Endothelial cell of umbilical vein (primary cell): ENCODE measurements around the gene TMTC4. TPM values are rescaled to one million over a fixed set of nuclear protein-coding genes. Genes with fewer than 3 reads are reported as not detected.

Source experiments
- BruUV-seq: library from RNA; stranded (reverse); fragments of 400-500 nt; replicated peaks from 2 replicates; lab custom pipeline; 2021; lab: Mats Ljungman, UMichigan
- CTCF ChIA-PET: fragments of 300-600, 350-600 bp; sonication (Branson Sonifier 250); formaldehyde crosslinking; loops from one replicate; lab custom pipeline; 2021; ENCODE audit warnings: antibody characterized with exemption, inconsistent platforms; lab: Charles Lee
- POLR2A ChIA-PET: fragments of 300-600, 350-600 bp; sonication (Branson Sonifier 250); formaldehyde crosslinking; loops from one replicate; lab custom pipeline; 2021; ENCODE audit warnings: antibody characterized with exemption, inconsistent platforms; lab: Charles Lee
- DNase-seq: peaks from one replicate; pipeline ENCODE4 v3.0.0-alpha.2; 2011; ENCODE audit warnings: low read depth, low spot score
- FAIRE-seq: peaks from 2 replicates; lab custom pipeline; 2011; peaks lifted over from hg19 to GRCh38; lab: Jason Lieb, UNC
- H2AFZ ChIP-seq: 2 replicates; pipeline ENCODE4 v1.6.0; 2012; ENCODE audit warnings: low read depth, low read length, control low read depth, inconsistent platforms
- H3K27ac ChIP-seq: 2 replicates; pipeline ENCODE4 v1.5.1; 2011; ENCODE audit warnings: low read depth, mild to moderate bottlenecking, control low read depth, low read length, moderate library complexity; ENCODE audit not compliant: insufficient read depth
- H3K27me3 ChIP-seq, 2 experiments: 2 replicates each; pipeline versions ENCODE4 v1.6.0 to v1.6.1; 2011; ENCODE audit warnings: low read length in 2 of 2, mixed read lengths in 1 of 2; ENCODE audit not compliant: control insufficient read depth in 2 of 2, insufficient read depth in 2 of 2
- H3K36me3 ChIP-seq, 2 experiments: 2 replicates in 1 of 2; 3 replicates in 1 of 2; pipeline ENCODE4 v1.5.1; 2011; ENCODE audit warnings: low read length in 2 of 2, mild to moderate bottlenecking in 1 of 2, moderate library complexity in 1 of 2; ENCODE audit not compliant: control insufficient read depth in 2 of 2, insufficient read depth in 2 of 2; ENCODE audit errors: extremely low read depth in 1 of 2
- H3K4me1 ChIP-seq: 3 replicates; pipeline ENCODE4 v1.5.1; 2011; ENCODE audit warnings: mild to moderate bottlenecking, low read length; ENCODE audit not compliant: control insufficient read depth, insufficient read depth; ENCODE audit errors: extremely low read depth
- H3K4me2 ChIP-seq: 2 replicates; pipeline ENCODE4 v1.6.1; 2011; ENCODE audit warnings: low read length, control low read depth, mixed read lengths; ENCODE audit not compliant: insufficient read depth
- H3K4me3 ChIP-seq, 3 experiments: fragments of 200-600 bp in 1 of 3; sonication (generic), shearing (Covaris generic) in 1 of 3; replicated peaks in 1 of 3; 2 replicates each; pipeline ENCODE4 v1.5.1; 2011 to 2016; ENCODE audit warnings: control low read depth in 3 of 3, low read length in 3 of 3, mild to moderate bottlenecking in 2 of 3, inconsistent platforms in 1 of 3, low read depth in 1 of 3, moderate library complexity in 1 of 3; ENCODE audit not compliant: insufficient read depth in 1 of 3
- H3K79me2 ChIP-seq: 2 replicates; pipeline ENCODE4 v1.6.0; 2012; ENCODE audit warnings: low read length, inconsistent platforms; ENCODE audit not compliant: control insufficient read depth, insufficient read depth
- H3K9ac ChIP-seq: replicated peaks from 2 replicates; pipeline ENCODE3; 2011; ENCODE audit warnings: low read length, control low read depth; ENCODE audit not compliant: insufficient read depth; ENCODE audit errors: extremely low read depth
- H3K9me1 ChIP-seq: replicated peaks from 3 replicates; pipeline ENCODE4 v1.6.0; 2011; ENCODE audit warnings: mild to moderate bottlenecking, low read length; ENCODE audit not compliant: control insufficient read depth, insufficient read depth; ENCODE audit errors: extremely low read depth
- H3K9me3 ChIP-seq: replicated peaks from 2 replicates; pipeline ENCODE4 v1.5.1; 2012; ENCODE audit warnings: low read length, inconsistent platforms; ENCODE audit not compliant: control insufficient read depth, insufficient read depth
- H4K20me1 ChIP-seq: replicated peaks from 2 replicates; pipeline ENCODE3; 2011; ENCODE audit warnings: mild to moderate bottlenecking, low read length; ENCODE audit not compliant: control insufficient read depth, insufficient read depth; ENCODE audit errors: extremely low read depth
- EZH2 ChIP-seq: IDR thresholded peaks from 2 replicates; pipeline ENCODE4 v1.6.1; 2012; ENCODE audit warnings: borderline replicate concordance, low read depth, mild to moderate bottlenecking, moderate library complexity, low read length, inconsistent platforms; ENCODE audit not compliant: severe bottlenecking
- FOS ChIP-seq: IDR thresholded peaks from 2 replicates; pipeline ENCODE4 v1.6.1; 2011; ENCODE audit warnings: mild to moderate bottlenecking, low read length, moderate library complexity, borderline replicate concordance; ENCODE audit not compliant: insufficient read depth
- GATA2 ChIP-seq: IDR thresholded peaks from 2 replicates; pipeline ENCODE4 v1.7.0; 2011; ENCODE audit warnings: low read depth, mild to moderate bottlenecking, moderate library complexity, mixed read lengths, low read length; ENCODE audit not compliant: insufficient read length, insufficient read depth
- JUN ChIP-seq: IDR thresholded peaks from 2 replicates; pipeline ENCODE4 v1.6.1; 2011; ENCODE audit warnings: borderline replicate concordance, low read depth; ENCODE audit not compliant: insufficient read length, insufficient read depth
- MAX ChIP-seq: IDR thresholded peaks from 2 replicates; pipeline ENCODE4 v1.6.1; 2011; ENCODE audit not compliant: insufficient read depth, insufficient read length
- MYC ChIP-seq: IDR thresholded peaks from one replicate; pipeline ENCODE4 v1.6.1; 2011; ENCODE audit warnings: mild to moderate bottlenecking, low read depth, low read length
- POLR2A ChIP-seq: IDR thresholded peaks from 2 replicates; pipeline ENCODE4 v1.6.1; 2012; ENCODE audit warnings: low read depth, mild to moderate bottlenecking, control low read depth, low read length
- POLR2AphosphoS5 ChIP-seq: IDR thresholded peaks from 2 replicates; pipeline ENCODE4 v1.6.1; 2012; ENCODE audit warnings: low read depth, mild to moderate bottlenecking, control low read depth, low read length, moderate library complexity; ENCODE audit not compliant: insufficient read depth
- dilution Hi-C: fragments of 300-500 bp; cut with MboI; formaldehyde crosslinking; loops from one replicate; pipeline ENCODE4 v1.15.0; 2019; ENCODE audit warnings: low sequenced_read_pairs; ENCODE audit not compliant: extremely low pct_ligation_motif_present
- intact Hi-C: fragments of 100-400 bp; cut with micrococcal nuclease; formaldehyde crosslinking; loops from one replicate; pipeline ENCODE4 v1.10.0; 2022
- polyA plus RNA-seq, 4 experiments: library from polyadenylated mRNA; depleted of rRNA in 3 of 4; stranded (reverse) in 3 of 4; unstranded in 1 of 4; fragments of >200 nt; gene quantifications; 2 replicates each; pipeline versions ENCODE4 v1.2.1 to v1.2.3, GENCODE V29; 2011 to 2012; ENCODE audit warnings: missing spikeins in 1 of 4
- total RNA-seq: library from RNA; stranded (reverse); gene quantifications from 2 replicates; pipeline ENCODE4 v1.2.3, GENCODE V29; 2021
- TF ChIP-seq, protein P1 (sequence below), 2 donors: IDR thresholded peaks; 1 replicate in 1 of 2; 2 replicates in 1 of 2; pipeline ENCODE4 v1.5.1; 2011; ENCODE audit warnings: low read length in 2 of 2, mild to moderate bottlenecking in 2 of 2, moderate library complexity in 2 of 2, control low read depth in 1 of 2, inconsistent platforms in 1 of 2, low read depth in 1 of 2; ENCODE audit not compliant: insufficient read depth in 1 of 2; ENCODE audit errors: extremely low read depth in 1 of 2

TMTC4 gene
- total and polyA plus RNA-seq, 2 donors (not counting 3 experiments of a cell fraction or from before 2014, with no cell fraction given): 24.6 to 31.9 TPM

GRCh38 chr13:100633461-100633860, 41.1 kb downstream of the TMTC4 start:
- DNase-seq: no peak
- H3K79me2 ChIP-seq: no peaks in the 10 kb centered on the region
- H3K36me3 ChIP-seq: peaks cover 16 to 21% of the 10 kb centered on the region in 2 experiments
- H2AFZ ChIP-seq: no peak overlapping the region
- no peak overlapping the region for H3K4me2 ChIP-seq
- POLR2A ChIA-PET: interaction anchor here (0.7 kb wide), 1 partner anchor 42 kb away, joined by 7 read pairs; no protein-coding TSS in a partner anchor
- peak; percentile 18 for FAIRE-seq
- H3K4me1 ChIP-seq: no peaks in the 10 kb centered on the region
- H3K9ac ChIP-seq: no peak overlapping the region
- dilution Hi-C loops (no loop called here), intact Hi-C loops (no loop called here)
- H4K20me1 ChIP-seq: no peaks in the 10 kb centered on the region
- H3K4me3 ChIP-seq: no peak overlapping the region
- no TSS peak for BruUV-seq
- H3K9me1 ChIP-seq: no peaks in the 10 kb centered on the region
- TF ChIP-seq POLR2AphosphoS5: no peak
- TF ChIP-seq MAX: no peak
- no peak for TF ChIP-seq JUN
- TF ChIP-seq MYC: no peak
- TF ChIP-seq POLR2A: no peak
- TF ChIP-seq GATA2: no peak
- TF ChIP-seq FOS: no peak
- TF ChIP-seq, protein P1, sequence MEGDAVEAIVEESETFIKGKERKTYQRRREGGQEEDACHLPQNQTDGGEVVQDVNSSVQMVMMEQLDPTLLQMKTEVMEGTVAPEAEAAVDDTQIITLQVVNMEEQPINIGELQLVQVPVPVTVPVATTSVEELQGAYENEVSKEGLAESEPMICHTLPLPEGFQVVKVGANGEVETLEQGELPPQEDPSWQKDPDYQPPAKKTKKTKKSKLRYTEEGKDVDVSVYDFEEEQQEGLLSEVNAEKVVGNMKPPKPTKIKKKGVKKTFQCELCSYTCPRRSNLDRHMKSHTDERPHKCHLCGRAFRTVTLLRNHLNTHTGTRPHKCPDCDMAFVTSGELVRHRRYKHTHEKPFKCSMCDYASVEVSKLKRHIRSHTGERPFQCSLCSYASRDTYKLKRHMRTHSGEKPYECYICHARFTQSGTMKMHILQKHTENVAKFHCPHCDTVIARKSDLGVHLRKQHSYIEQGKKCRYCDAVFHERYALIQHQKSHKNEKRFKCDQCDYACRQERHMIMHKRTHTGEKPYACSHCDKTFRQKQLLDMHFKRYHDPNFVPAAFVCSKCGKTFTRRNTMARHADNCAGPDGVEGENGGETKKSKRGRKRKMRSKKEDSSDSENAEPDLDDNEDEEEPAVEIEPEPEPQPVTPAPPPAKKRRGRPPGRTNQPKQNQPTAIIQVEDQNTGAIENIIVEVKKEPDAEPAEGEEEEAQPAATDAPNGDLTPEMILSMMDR (IDR thresholded peaks at IDR 0.05; ENCODE audit: extremely low read depth in 1 of 2, insufficient read depth in 1 of 2, low read depth in 1 of 2, low read length in 2 of 2): no peak
- no peak for TF ChIP-seq EZH2
- H3K27ac ChIP-seq: no peak overlapping the region
- no peaks in the 10 kb centered on the region for H3K27me3 ChIP-seq
- CTCF ChIA-PET: interaction anchor here (1.0 to 1.2 kb wide), 2 partner anchors 11 to 26 kb away, joined by 4 to 5 read pairs; no protein-coding TSS in a partner anchor
- H3K9me3 ChIP-seq: no peaks in the 10 kb centered on the region
